Osteocyte (in vitro differentiated cells): ENCODE results near the gene NVL. TPM values are rescaled to one million over a fixed set of nuclear protein-coding genes. Genes with fewer than 3 reads are reported as not detected.

Experiments
- DNase-seq: peaks from one replicate; pipeline ENCODE4 v3.0.0; 2021; ENCODE audit warnings: mixed read lengths; ENCODE audit not compliant: unreplicated experiment; ENCODE audit errors: extremely low spot score
- H3K27ac Mint-ChIP-seq: one replicate; pipeline ENCODE4 v1.8.0; 2021; ENCODE audit warnings: mild to moderate bottlenecking, mixed read lengths; ENCODE audit not compliant: unreplicated experiment
- H3K27me3 Mint-ChIP-seq: one replicate; pipeline ENCODE4 v1.8.0; 2021; ENCODE audit warnings: mixed read lengths; ENCODE audit not compliant: unreplicated experiment
- H3K36me3 Mint-ChIP-seq: one replicate; pipeline ENCODE4 v1.8.0; 2021; ENCODE audit warnings: mixed read lengths; ENCODE audit not compliant: unreplicated experiment
- H3K4me1 Mint-ChIP-seq: one replicate; pipeline ENCODE4 v1.8.0; 2021; ENCODE audit warnings: mixed read lengths; ENCODE audit not compliant: unreplicated experiment
- H3K4me3 Mint-ChIP-seq: one replicate; pipeline ENCODE4 v1.8.0; 2021; ENCODE audit warnings: mild to moderate bottlenecking, moderate library complexity, mixed read lengths; ENCODE audit not compliant: unreplicated experiment
- H3K9me3 Mint-ChIP-seq: one replicate; pipeline ENCODE4 v1.8.0; 2021; ENCODE audit warnings: mixed read lengths; ENCODE audit not compliant: unreplicated experiment
- CTCF ChIP-seq: fragments of 200-600 bp; sonication (generic); IDR thresholded peaks from 2 replicates; pipeline ENCODE4 v1.5.0; 2021; ENCODE audit warnings: antibody characterized with exemption, mild to moderate bottlenecking, moderate library complexity
- total RNA-seq: library from RNA; stranded (reverse); gene quantifications from 2 replicates; pipeline ENCODE4 v1.2.1, GENCODE V29; 2021

NVL gene
- total RNA-seq, 1 donor from 2014 or later: 22.5 TPM

DNA sequence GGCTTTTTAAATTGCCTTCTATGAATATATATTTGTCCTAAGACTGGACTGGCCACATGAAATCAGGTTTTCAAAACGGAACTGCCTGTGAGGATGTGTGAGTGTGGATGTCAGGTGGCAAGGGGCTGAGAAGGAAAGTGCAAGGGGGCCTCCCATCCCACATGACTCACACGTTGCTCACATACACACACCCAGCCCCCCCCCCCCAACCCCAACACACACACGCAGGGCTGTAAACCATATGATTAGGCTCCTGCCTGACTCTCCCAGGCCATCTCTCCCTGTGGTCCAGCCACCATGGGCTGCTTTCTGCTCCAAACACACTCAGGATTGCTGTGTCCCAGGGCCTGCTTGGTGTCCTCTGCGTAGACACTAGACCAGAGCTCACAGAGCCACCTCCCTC is 124.5 kb downstream of the NVL start:
- H3K27ac Mint-ChIP-seq: peak overlapping the region; percentile 65
- peaks cover 23% of the 10 kb centered on the region for H3K4me1 Mint-ChIP-seq
- TF ChIP-seq CTCF: no peak
- no peaks in the 10 kb centered on the region for H3K36me3 Mint-ChIP-seq
- no peak for DNase-seq
- H3K4me3 Mint-ChIP-seq: peak overlapping the region; percentile 19
- no peaks in the 10 kb centered on the region for H3K9me3 Mint-ChIP-seq
- no peaks in the 10 kb centered on the region for H3K27me3 Mint-ChIP-seq

DNA sequence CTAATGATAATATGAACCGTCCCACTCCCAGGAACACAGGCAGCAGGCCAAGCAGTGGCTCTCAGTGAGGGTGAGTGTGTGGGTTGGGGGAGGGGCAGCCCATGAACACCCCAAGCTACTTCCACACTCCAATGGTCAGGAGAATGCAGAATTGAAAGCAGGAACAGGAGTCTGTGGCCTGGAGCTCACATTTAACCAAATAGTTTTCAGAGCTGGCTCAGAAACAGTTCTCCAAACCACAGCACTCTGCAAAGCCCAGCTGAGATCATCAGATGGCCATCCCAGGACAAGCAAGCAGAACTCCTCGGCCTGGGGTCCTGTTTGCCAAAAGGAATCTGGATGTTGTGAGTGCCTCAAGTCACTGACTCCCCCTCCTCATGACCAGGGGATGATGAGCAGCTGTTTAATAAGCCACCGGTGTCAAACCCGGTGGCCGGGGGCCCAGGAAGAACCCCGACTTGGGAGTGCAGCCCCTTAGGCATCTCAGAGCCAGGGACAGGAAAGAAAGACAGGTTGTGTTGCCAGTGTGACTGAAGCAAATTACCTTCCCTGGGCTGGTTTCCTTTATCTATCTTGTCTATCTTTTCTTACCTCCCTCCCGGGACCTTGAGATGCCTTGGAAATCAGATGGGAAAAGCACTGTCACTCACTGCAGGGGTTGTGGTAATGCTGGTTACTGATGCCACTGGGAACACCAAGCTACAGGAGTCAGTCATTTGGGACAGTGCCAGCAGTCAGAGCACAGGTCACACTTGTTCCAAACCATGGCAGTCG is 126.5 kb downstream of the NVL start:
- TF ChIP-seq CTCF: no peak

GRCh38 chr1:224201853-224202252 is 128.1 kb downstream of the NVL start:
- Mint-ChIP-seq H3K4me3 (no peak overlapping the region), H3K9me3 (no peaks in the 10 kb centered on the region), H3K4me1 (peaks cover 23% of the 10 kb centered on the region), H3K27me3 (no peaks in the 10 kb centered on the region), H3K27ac (no peak overlapping the region), H3K36me3 (peaks cover 3% of the 10 kb centered on the region)
- no peak for TF ChIP-seq CTCF
- no peak for DNase-seq

More for the DNA sequence above, 126.5 kb downstream of the NVL start:
- no peak for DNase-seq
- Mint-ChIP-seq H3K9me3 (no peaks in the 10 kb centered on the region), H3K27me3 (no peaks in the 10 kb centered on the region), H3K4me3 (no peak overlapping the region), H3K27ac (peak overlapping the region; percentile 78), H3K4me1 (peaks cover 23% of the 10 kb centered on the region), H3K36me3 (no peaks in the 10 kb centered on the region)

DNA sequence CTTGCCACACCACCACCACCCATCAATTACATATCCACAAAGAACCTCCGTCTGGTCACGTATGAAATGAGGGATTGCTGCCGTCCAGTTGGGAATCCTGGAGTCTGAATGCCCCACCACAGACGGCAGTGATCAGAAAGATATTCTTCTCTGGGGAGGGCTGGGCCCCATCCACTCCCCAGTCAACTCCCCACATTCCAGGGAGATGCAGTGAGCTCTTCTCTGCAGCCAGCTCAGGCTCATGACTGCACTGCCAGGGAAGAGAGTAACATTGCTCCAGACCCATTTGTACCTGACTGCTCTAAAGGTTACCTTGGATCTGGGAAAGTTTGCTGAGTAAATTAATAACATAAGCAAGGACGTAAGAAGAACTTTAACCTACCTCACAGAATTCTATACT is 128.6 kb downstream of the NVL start:
- TF ChIP-seq CTCF: no peak
- Mint-ChIP-seq H3K27ac (no peak overlapping the region), H3K4me3 (no peak overlapping the region), H3K9me3 (no peaks in the 10 kb centered on the region), H3K27me3 (no peaks in the 10 kb centered on the region), H3K4me1 (peaks cover 23% of the 10 kb centered on the region), H3K36me3 (peaks cover 3% of the 10 kb centered on the region)
- DNase-seq: no peak

DNA sequence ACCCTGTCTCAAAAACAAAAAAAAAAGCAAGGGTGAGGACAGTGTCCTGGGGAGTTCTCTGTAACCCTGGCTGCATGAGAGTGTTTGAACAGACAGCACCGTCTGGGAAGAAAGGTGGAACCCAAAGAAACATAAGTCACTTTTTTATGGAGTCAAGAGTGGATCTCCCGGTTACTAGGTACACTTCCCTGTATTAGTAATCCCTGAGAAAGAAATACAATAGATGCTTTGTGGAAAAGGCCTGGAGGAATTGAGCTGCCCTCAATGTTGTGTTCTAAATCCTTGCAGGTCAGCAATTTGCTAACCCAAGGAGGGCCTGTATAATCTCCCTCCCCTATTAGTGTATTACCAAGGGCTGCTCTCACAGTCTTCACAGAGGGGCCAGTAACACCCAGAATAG is 130.3 kb downstream of the NVL start:
- Mint-ChIP-seq H3K4me1 (peaks cover 16% of the 10 kb centered on the region), H3K4me3 (no peak overlapping the region), H3K9me3 (no peaks in the 10 kb centered on the region), H3K36me3 (peaks cover 7% of the 10 kb centered on the region), H3K27ac (no peak overlapping the region), H3K27me3 (no peaks in the 10 kb centered on the region)
- TF ChIP-seq CTCF: no peak
- no peak for DNase-seq
